Kidney (tissue), 14 donors: ENCODE results near the gene NANOGP8. TPM values are rescaled to one million over a fixed set of nuclear protein-coding genes. Genes with fewer than 3 reads are reported as not detected.

ENCODE experiments used
- DNase-seq, 5 donors: peaks; one replicate each; pipeline ENCODE4 v3.0.0-alpha.2; 2013 to 2020
- FAIRE-seq: peaks from 2 replicates; lab custom pipeline; 2012; peaks lifted over from hg19 to GRCh38; lab: Jason Lieb, UNC
- H3K27ac ChIP-seq, 2 donors: one replicate each; pipeline ENCODE4 v1.7.0; 2013; ENCODE audit warnings: low read depth in 2 of 2, low read length in 2 of 2, inconsistent platforms in 1 of 2
- H3K27me3 ChIP-seq: one replicate; pipeline ENCODE4 v1.7.1; 2013; ENCODE audit warnings: low read length, inconsistent platforms; ENCODE audit not compliant: control insufficient read depth, insufficient read depth
- H3K36me3 ChIP-seq, 3 donors: one replicate each; pipeline versions ENCODE4 v1.7.0 to v1.7.1; 2013; ENCODE audit warnings: low read length in 3 of 3, control low read depth in 1 of 3, inconsistent platforms in 1 of 3; ENCODE audit not compliant: insufficient read depth in 3 of 3, control insufficient read depth in 2 of 3
- H3K4me1 ChIP-seq, 3 donors: one replicate each; pipeline versions ENCODE4 v1.7.0 to v1.7.1; 2013; ENCODE audit warnings: low read length in 3 of 3, inconsistent platforms in 1 of 3, low read depth in 1 of 3; ENCODE audit not compliant: control insufficient read depth in 2 of 3, insufficient read depth in 2 of 3
- H3K4me3 ChIP-seq, 3 donors: one replicate each; pipeline versions ENCODE4 v1.7.0 to v1.8.1; 2013; ENCODE audit warnings: low read length in 3 of 3, control low read depth in 1 of 3, inconsistent platforms in 1 of 3
- H3K9ac ChIP-seq, 3 donors: one replicate each; pipeline versions ENCODE4 v1.7.0 to v1.7.1; 2013; ENCODE audit warnings: low read length in 3 of 3, control low read depth in 1 of 3, inconsistent platforms in 1 of 3
- H3K9me3 ChIP-seq, 3 donors: one replicate each; pipeline versions ENCODE4 v1.7.0 to v1.7.1; 2013; ENCODE audit warnings: low read length in 3 of 3, control low read depth in 1 of 3, inconsistent platforms in 1 of 3; ENCODE audit not compliant: control insufficient read depth in 2 of 3, insufficient read depth in 1 of 3
- intact Hi-C: fragments of 100-400 bp; cut with DNase I; formaldehyde crosslinking; loops from one replicate; pipeline ENCODE4 v1.11.1; 2022
- polyA plus RNA-seq: library from polyadenylated mRNA; stranded (reverse); fragments of 350-450 nt; fragmentation: Illumina TruSeq; extraction: RNeasy Lipid Tissue Mini Kit (QIAGEN cat#74804); gene quantifications from one replicate; pipeline ENCODE4 v1.2.3, GENCODE V29; 2014; ENCODE audit warnings: low read depth, low replicate concordance; ENCODE audit not compliant: insufficient read depth
- total RNA-seq: library from RNA; stranded (reverse); fragmentation: NEBNext Ultra II Directional; extraction: Animal tissue kit (Norgen Biotek cat#: 25700); gene quantifications from one replicate; pipeline ENCODE4 v1.2.1, GENCODE V29; 2021
- TF ChIP-seq, protein P1 (sequence below): IDR thresholded peaks from 3 replicates; pipeline ENCODE4 v1.5.1; 2012; ENCODE audit warnings: mild to moderate bottlenecking, moderate library complexity, borderline replicate concordance; ENCODE audit not compliant: insufficient read depth; ENCODE audit errors: extremely low read depth
- donor health status: control.
- donor health status: control.
- donor health status: control.
- donor health status: control.
- donor health status: control.
- donor health status: DM: yes; HTN: yes; CAD: no.
- donor health status: Normal renal cell carcinoma (clear cell type).

The NANOGP8 gene
- total and polyA plus RNA-seq, 2 donors from 2014 or later, result 1.3 TPM; not detected in 1

DNA sequence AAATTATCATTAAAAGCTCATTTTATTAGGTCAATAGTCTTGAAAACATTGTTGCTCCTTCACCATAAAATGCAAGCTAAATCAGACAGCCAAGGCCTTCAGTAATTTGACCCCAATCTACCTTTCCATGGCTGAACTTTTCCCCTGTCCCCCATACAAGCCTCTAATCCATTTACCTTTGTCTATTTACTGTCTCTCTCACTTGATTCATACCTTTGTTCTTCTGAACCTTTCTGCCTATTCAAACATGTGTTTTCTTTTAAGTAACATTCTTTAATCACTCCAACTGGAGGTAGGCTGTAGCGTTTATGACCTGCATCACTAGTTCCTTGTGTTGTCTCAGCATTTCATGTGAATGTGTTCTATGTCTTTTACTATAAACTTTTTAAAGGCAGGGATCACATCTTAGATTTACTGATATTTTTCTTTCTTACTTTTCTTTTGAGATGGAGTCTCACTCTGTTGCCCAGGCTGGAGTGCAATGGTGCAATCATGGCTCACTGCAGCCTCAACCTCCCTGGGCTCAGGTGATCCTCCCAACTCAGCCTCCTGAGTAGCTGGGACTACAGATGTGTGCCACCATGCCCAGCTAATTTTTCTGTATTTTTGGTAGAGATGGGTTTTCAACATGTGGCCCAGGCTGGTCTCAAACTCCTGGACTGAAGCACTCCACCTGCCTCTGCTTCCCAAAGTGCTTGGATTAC is 5.2 kb upstream of the NANOGP8 start:
- H3K27me3 ChIP-seq, result no peaks in the 10 kb centered on the region
- no peaks in the 10 kb centered on the region for H3K9me3 ChIP-seq
- no peaks in the 10 kb centered on the region for H3K36me3 ChIP-seq
- H3K27ac ChIP-seq, result no peak overlapping the region
- no peak for DNase-seq
- TF ChIP-seq, protein P1, sequence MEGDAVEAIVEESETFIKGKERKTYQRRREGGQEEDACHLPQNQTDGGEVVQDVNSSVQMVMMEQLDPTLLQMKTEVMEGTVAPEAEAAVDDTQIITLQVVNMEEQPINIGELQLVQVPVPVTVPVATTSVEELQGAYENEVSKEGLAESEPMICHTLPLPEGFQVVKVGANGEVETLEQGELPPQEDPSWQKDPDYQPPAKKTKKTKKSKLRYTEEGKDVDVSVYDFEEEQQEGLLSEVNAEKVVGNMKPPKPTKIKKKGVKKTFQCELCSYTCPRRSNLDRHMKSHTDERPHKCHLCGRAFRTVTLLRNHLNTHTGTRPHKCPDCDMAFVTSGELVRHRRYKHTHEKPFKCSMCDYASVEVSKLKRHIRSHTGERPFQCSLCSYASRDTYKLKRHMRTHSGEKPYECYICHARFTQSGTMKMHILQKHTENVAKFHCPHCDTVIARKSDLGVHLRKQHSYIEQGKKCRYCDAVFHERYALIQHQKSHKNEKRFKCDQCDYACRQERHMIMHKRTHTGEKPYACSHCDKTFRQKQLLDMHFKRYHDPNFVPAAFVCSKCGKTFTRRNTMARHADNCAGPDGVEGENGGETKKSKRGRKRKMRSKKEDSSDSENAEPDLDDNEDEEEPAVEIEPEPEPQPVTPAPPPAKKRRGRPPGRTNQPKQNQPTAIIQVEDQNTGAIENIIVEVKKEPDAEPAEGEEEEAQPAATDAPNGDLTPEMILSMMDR, result no peak
- no peaks in the 10 kb centered on the region for H3K4me1 ChIP-seq
- no peak for FAIRE-seq
- no peak overlapping the region for H3K4me3 ChIP-seq
- H3K9ac ChIP-seq, result no peak overlapping the region
- intact Hi-C loops, result no loop called here

DNA sequence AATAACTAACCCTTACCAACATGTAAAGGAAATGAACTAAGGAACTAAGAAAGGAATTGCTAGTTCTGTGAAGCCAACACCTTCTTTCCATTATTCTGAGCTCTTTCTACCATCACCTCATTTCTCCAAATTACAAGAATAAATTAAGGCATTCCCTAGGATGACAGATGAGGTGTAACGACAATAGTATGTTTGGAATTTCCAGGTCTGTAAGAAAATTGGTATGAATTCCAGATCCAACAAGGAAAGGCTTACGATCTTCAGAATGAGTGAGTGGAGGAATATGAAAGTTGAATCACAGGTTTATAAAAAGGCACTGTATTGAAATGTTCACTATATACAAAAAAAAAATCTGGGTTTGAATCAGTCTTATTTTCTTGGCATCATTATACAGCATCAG is 4.5 kb upstream of the NANOGP8 start:
- Histone ChIP-seq H3K27ac (no peak overlapping the region), H3K27me3 (no peaks in the 10 kb centered on the region), H3K4me3 (no peak overlapping the region), H3K9me3 (no peaks in the 10 kb centered on the region), H3K36me3 (no peaks in the 10 kb centered on the region), H3K4me1 (no peaks in the 10 kb centered on the region), H3K9ac (no peak overlapping the region)
- no peak for DNase-seq
- intact Hi-C loops, result no loop called here
- TF ChIP-seq, protein P1, result no peak
- no peak for FAIRE-seq

DNA sequence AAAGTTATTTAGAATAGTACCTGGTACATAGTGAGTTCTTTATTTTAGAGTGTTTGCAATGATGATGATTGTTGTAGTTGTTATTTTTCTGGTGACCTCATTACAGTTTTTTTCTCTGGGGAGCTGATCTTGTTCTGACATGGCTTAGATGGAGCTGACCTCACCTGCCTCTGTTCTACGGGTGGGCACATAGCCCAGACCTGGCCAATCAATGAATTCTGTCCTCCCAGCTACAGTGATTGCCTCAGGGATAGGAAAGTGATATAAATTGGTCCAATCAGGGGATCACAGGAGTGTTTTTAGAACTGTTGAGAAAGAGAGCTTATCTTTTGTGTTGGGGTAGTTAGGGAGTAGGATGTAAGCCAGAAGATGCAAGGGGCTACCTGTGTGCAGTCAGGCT is 3.2 kb upstream of the NANOGP8 start:
- Histone ChIP-seq H3K36me3 (no peaks in the 10 kb centered on the region), H3K9ac (no peak overlapping the region), H3K27ac (no peak overlapping the region), H3K9me3 (no peaks in the 10 kb centered on the region), H3K4me3 (no peak overlapping the region), H3K4me1 (no peaks in the 10 kb centered on the region), H3K27me3 (no peaks in the 10 kb centered on the region)
- FAIRE-seq, result no peak
- no peak for DNase-seq
- TF ChIP-seq, protein P1, result no peak
- intact Hi-C loops, result no loop called here
